Measurements from ENCODE around the gene NSG1. TPM values are rescaled to one million over a fixed set of nuclear protein-coding genes. Genes with fewer than 3 reads are reported as not detected.

NSG1 gene
- total RNA-seq, 1 donor from 2014 or later = 2.9 TPM

- Mint-ChIP-seq H3K27me3 (ENCODE audit: unreplicated experiment) (peaks cover 5% of the 10 kb centered on the region), H3K9me3 (ENCODE audit: unreplicated experiment) (peaks cover 6% of the 10 kb centered on the region), H3K4me3 (ENCODE audit: unreplicated experiment) (no peak overlapping the region), H3K4me1 (ENCODE audit: unreplicated experiment) (no peaks in the 10 kb centered on the region), H3K27ac (ENCODE audit: unreplicated experiment) (no peak overlapping the region), H3K36me3 (ENCODE audit: low read depth, unreplicated experiment) (no peaks in the 10 kb centered on the region)
- no peak for DNase-seq (ENCODE audit: low spot score)
- no peak for TF ChIP-seq CTCF (IDR thresholded peaks at IDR 0.05; ENCODE audit: unreplicated experiment)
These were observed 17.9 kb upstream of the NSG1 start for GRCh38 chr4:4368809-4369580.

GRCh38 chr4:4374388-4375098 lies 12.4 kb upstream of the NSG1 start:
- DNase-seq (ENCODE audit: low spot score) = no peak
- Mint-ChIP-seq H3K27ac (ENCODE audit: unreplicated experiment) (no peak overlapping the region), H3K36me3 (ENCODE audit: low read depth, unreplicated experiment) (no peaks in the 10 kb centered on the region), H3K4me1 (ENCODE audit: unreplicated experiment) (peaks cover 2% of the 10 kb centered on the region), H3K27me3 (ENCODE audit: unreplicated experiment) (peaks cover 2% of the 10 kb centered on the region), H3K4me3 (ENCODE audit: unreplicated experiment) (no peak overlapping the region), H3K9me3 (ENCODE audit: unreplicated experiment) (no peaks in the 10 kb centered on the region)
- no peak for TF ChIP-seq CTCF (IDR thresholded peaks at IDR 0.05; ENCODE audit: unreplicated experiment)

DNA sequence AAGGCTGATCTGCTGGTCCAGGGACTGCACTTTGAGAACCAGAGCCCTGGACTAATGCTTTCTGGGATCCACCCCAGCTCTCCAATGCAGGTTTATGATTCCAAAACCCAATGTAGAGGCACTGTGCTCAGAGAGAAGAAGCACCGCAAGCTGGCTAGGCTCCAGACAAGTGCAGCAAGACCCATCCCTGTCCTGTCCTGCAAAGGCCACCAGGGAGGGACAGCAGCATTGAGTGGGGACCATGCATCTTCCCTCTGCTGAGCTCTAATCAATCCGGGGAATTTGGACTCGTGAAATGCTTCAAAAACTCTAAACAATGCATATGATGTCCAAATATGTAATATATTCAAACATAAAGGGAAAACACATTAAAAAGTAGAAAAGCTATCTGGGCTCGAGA lies 10.8 kb upstream of the NSG1 start:
- DNase-seq (ENCODE audit: low spot score) = no peak
- Mint-ChIP-seq H3K4me1 (ENCODE audit: unreplicated experiment) (peaks cover 2% of the 10 kb centered on the region), H3K4me3 (ENCODE audit: unreplicated experiment) (no peak overlapping the region), H3K36me3 (ENCODE audit: low read depth, unreplicated experiment) (no peaks in the 10 kb centered on the region), H3K9me3 (ENCODE audit: unreplicated experiment) (no peaks in the 10 kb centered on the region), H3K27me3 (ENCODE audit: unreplicated experiment) (peaks cover 2% of the 10 kb centered on the region), H3K27ac (ENCODE audit: unreplicated experiment) (no peak overlapping the region)
- TF ChIP-seq CTCF (IDR thresholded peaks at IDR 0.05; ENCODE audit: unreplicated experiment) = no peak

DNA sequence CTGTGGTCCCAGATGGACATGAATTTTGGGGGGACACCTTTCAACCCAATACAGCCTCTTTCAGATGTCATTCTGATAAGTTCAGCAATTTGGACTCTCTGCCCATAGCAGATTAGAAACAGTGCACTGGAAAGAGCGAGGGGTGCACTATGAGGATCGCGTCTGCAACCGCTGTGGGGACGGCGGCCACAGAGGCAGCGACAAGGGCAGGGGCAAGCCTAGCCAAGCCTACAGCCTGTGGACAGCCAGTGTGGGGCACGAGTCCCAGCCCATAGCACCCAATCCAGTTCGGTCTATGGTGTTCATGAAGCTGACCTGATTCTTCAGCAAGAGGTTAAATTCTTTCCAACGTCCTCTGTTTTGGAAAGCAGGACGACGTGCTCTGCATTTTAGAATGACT lies 9.7 kb upstream of the NSG1 start:
- Mint-ChIP-seq H3K27me3 (ENCODE audit: unreplicated experiment) (peaks cover 2% of the 10 kb centered on the region), H3K4me3 (ENCODE audit: unreplicated experiment) (no peak overlapping the region), H3K36me3 (ENCODE audit: low read depth, unreplicated experiment) (no peaks in the 10 kb centered on the region), H3K4me1 (ENCODE audit: unreplicated experiment) (peaks cover 2% of the 10 kb centered on the region), H3K9me3 (ENCODE audit: unreplicated experiment) (no peaks in the 10 kb centered on the region), H3K27ac (ENCODE audit: unreplicated experiment) (no peak overlapping the region)
- TF ChIP-seq CTCF (IDR thresholded peaks at IDR 0.05; ENCODE audit: unreplicated experiment) = no peak
- no peak for DNase-seq (ENCODE audit: low spot score)
